ENCODE data around the gene COPS8. TPM values are rescaled to one million over a fixed set of nuclear protein-coding genes. Genes with fewer than 3 reads are reported as not detected.

COPS8 gene
- total RNA-seq, 1 donor, result 123 TPM

- DNase-seq (ENCODE audit: low read depth), result peak; percentile 43
- TF ChIP-seq CTCF (IDR thresholded peaks at IDR 0.05; ENCODE audit: insufficient read depth, low read length), result no peak
- no peak overlapping the region for H3K4me3 ChIP-seq (ENCODE audit: low read depth, low read length)
These were observed 11.7 kb downstream of the COPS8 start for GRCh38 chr2:237097326-237097910.

GRCh38 chr2:237097911-237098702 lies 12.4 kb downstream of the COPS8 start:
- H3K4me3 ChIP-seq (ENCODE audit: low read depth, low read length), result no peak overlapping the region
- DNase-seq (ENCODE audit: low read depth), result peak; percentile 88
- no peak for TF ChIP-seq CTCF (IDR thresholded peaks at IDR 0.05; ENCODE audit: insufficient read depth, low read length)

- no peak for DNase-seq (ENCODE audit: low read depth)
- TF ChIP-seq CTCF (IDR thresholded peaks at IDR 0.05; ENCODE audit: insufficient read depth, low read length), result no peak
- no peak overlapping the region for H3K4me3 ChIP-seq (ENCODE audit: low read depth, low read length)
These were observed 14.1 kb downstream of the COPS8 start for GRCh38 chr2:237099804-237100203.

GRCh38 chr2:237101118-237101979 lies 15.7 kb downstream of the COPS8 start:
- H3K4me3 ChIP-seq (ENCODE audit: low read depth, low read length), result no peak overlapping the region
- DNase-seq (ENCODE audit: low read depth), result no peak
- no peak for TF ChIP-seq CTCF (IDR thresholded peaks at IDR 0.05; ENCODE audit: insufficient read depth, low read length)

GRCh38 chr2:237102428-237102827 lies 16.7 kb downstream of the COPS8 start:
- H3K4me3 ChIP-seq (ENCODE audit: low read depth, low read length), result no peak overlapping the region
- DNase-seq (ENCODE audit: low read depth), result no peak
- no peak for TF ChIP-seq CTCF (IDR thresholded peaks at IDR 0.05; ENCODE audit: insufficient read depth, low read length)

- TF ChIP-seq CTCF (IDR thresholded peaks at IDR 0.05; ENCODE audit: insufficient read depth, low read length), result no peak
- DNase-seq (ENCODE audit: low read depth), result no peak
- H3K4me3 ChIP-seq (ENCODE audit: low read depth, low read length), result no peak overlapping the region
These were observed 23.8 kb downstream of the COPS8 start for GRCh38 chr2:237109421-237109934.

Data from fibroblast of the aortic adventitia (primary cell).